ENCODE measurements around the gene UBTD1.

UBTD1 gene

GRCh38 chr10:97509120-97509680, 10.5 kb downstream of the UBTD1 start:
- Histone ChIP-seq H3K9me3 (ENCODE audit: severe bottlenecking) (no peaks in the 10 kb centered on the region), H3K4me3 (ENCODE audit: low read depth, low read length) (no peak overlapping the region), H3K27me3 (ENCODE audit: insufficient read depth, low read depth, severe bottlenecking) (no peaks in the 10 kb centered on the region), H3K27ac (no peak overlapping the region), H3K36me3 (no peaks in the 10 kb centered on the region)
- no peak for DNase-seq
- no peak for TF ChIP-seq CTCF (IDR thresholded peaks at IDR 0.05; ENCODE audit: low read depth, low read length)

- DNase-seq, result no peak
- Histone ChIP-seq H3K27ac (no peak overlapping the region), H3K9me3 (ENCODE audit: severe bottlenecking) (no peaks in the 10 kb centered on the region), H3K36me3 (no peaks in the 10 kb centered on the region), H3K4me3 (ENCODE audit: low read depth, low read length) (no peak overlapping the region), H3K27me3 (ENCODE audit: insufficient read depth, low read depth, severe bottlenecking) (no peaks in the 10 kb centered on the region)
- no peak for TF ChIP-seq CTCF (IDR thresholded peaks at IDR 0.05; ENCODE audit: low read depth, low read length)
Measured at GRCh38 chr10:97510686-97511085, 12.0 kb downstream of the UBTD1 start.

- no peak for TF ChIP-seq CTCF (IDR thresholded peaks at IDR 0.05; ENCODE audit: low read depth, low read length)
- Histone ChIP-seq H3K27me3 (ENCODE audit: insufficient read depth, low read depth, severe bottlenecking) (no peaks in the 10 kb centered on the region), H3K36me3 (no peaks in the 10 kb centered on the region), H3K9me3 (ENCODE audit: severe bottlenecking) (no peaks in the 10 kb centered on the region), H3K4me3 (ENCODE audit: low read depth, low read length) (no peak overlapping the region), H3K27ac (no peak overlapping the region)
- no peak for DNase-seq
Measured at GRCh38 chr10:97511711-97512440, 13.2 kb downstream of the UBTD1 start.

- Histone ChIP-seq H3K36me3 (no peaks in the 10 kb centered on the region), H3K9me3 (ENCODE audit: severe bottlenecking) (no peaks in the 10 kb centered on the region), H3K27me3 (ENCODE audit: insufficient read depth, low read depth, severe bottlenecking) (no peaks in the 10 kb centered on the region), H3K27ac (no peak overlapping the region), H3K4me3 (ENCODE audit: low read depth, low read length) (no peak overlapping the region)
- no peak for TF ChIP-seq CTCF (IDR thresholded peaks at IDR 0.05; ENCODE audit: low read depth, low read length)
- DNase-seq, result no peak
Measured at GRCh38 chr10:97512993-97513392, 14.3 kb downstream of the UBTD1 start.

- TF ChIP-seq CTCF (IDR thresholded peaks at IDR 0.05; ENCODE audit: low read depth, low read length), result no peak
- Histone ChIP-seq H3K4me3 (ENCODE audit: low read depth, low read length) (no peak overlapping the region), H3K9me3 (ENCODE audit: severe bottlenecking) (no peaks in the 10 kb centered on the region), H3K27ac (no peak overlapping the region; the same call in 1 of the 2 replicates), H3K27me3 (ENCODE audit: insufficient read depth, low read depth, severe bottlenecking) (no peaks in the 10 kb centered on the region), H3K36me3 (no peaks in the 10 kb centered on the region)
- DNase-seq, result no peak
Measured at GRCh38 chr10:97514344-97514743, 15.6 kb downstream of the UBTD1 start.

Data from WERI-Rb-1 (cell line).